A549 (cell line): ENCODE measurements around the gene ZNF532. TPM values are rescaled to one million over a fixed set of nuclear protein-coding genes. Genes with fewer than 3 reads are reported as not detected.
A peak's percentile ranks its signal among the peaks of the same experiment; 100 is the strongest.
"Not testable (repeated sequence)": the region's sequence is repeated elsewhere in the genome, so short reads cannot be mapped to it uniquely, and the experiment has no call there.

Source experiments
- ATAC-seq, 2 experiments: fragments of 200-7000 bp in 1 of 2; fragments of >200 bp in 1 of 2; cut with Nextera tagmentation in 1 of 2; cut with Tn5 transposase in 1 of 2; 3 replicates each; pipeline versions ENCODE4 v1.8.0 to v1.9.1; 2018 to 2020; ENCODE audit warnings: mild to moderate bottlenecking in 1 of 2, moderate library complexity in 1 of 2
- CTCF ChIA-PET: fragments of 300-600 bp; sonication (Branson Sonifier 250); formaldehyde crosslinking; extraction: SDS; loops from one replicate; lab custom pipeline; 2021; ENCODE audit warnings: antibody characterized with exemption, inconsistent platforms; lab: Yijun Ruan, JAX
- POLR2A ChIA-PET: fragments of 350-600 bp; formaldehyde crosslinking; extraction: SDS; loops from one replicate; lab custom pipeline; 2021; ENCODE audit warnings: antibody characterized with exemption, inconsistent platforms; lab: Yijun Ruan, JAX
- DNase-seq, 2 experiments: peaks; one replicate each; pipeline versions ENCODE4 v3.0.0 to v3.0.0-alpha.2; 2011 to 2016; ENCODE audit warnings: low read depth in 1 of 2, low spot score in 1 of 2
- FAIRE-seq: peaks from 2 replicates; lab custom pipeline; 2011; peaks lifted over from hg19 to GRCh38; lab: Jason Lieb, UNC
- H3K27ac ChIP-seq, 2 experiments: fragments of >200 bp; sonication (Bioruptor Twin); formaldehyde crosslinking; 3 replicates each; pipeline ENCODE4 v1.5.1; 2016 to 2017
- H3K4me1 ChIP-seq: fragments of >200 bp; sonication (Bioruptor Twin); formaldehyde crosslinking; 3 replicates; pipeline ENCODE4 v1.6.1; 2016
- H3K4me2 ChIP-seq: fragments of >200 bp; sonication (Bioruptor Twin); formaldehyde crosslinking; 3 replicates; pipeline ENCODE4 v1.6.1; 2016
- H3K4me3 ChIP-seq: fragments of >200 bp; sonication (Bioruptor Twin); formaldehyde crosslinking; 3 replicates; pipeline ENCODE4 v1.5.1; 2016
- H3K9me3 ChIP-seq: fragments of >200 bp; sonication (Bioruptor Twin); formaldehyde crosslinking; 3 replicates; pipeline ENCODE4 v1.6.1; 2016
- BCL3 ChIP-seq: fragments of >200 bp; sonication (Bioruptor Twin); formaldehyde crosslinking; IDR thresholded peaks from 3 replicates; pipeline ENCODE4 v1.6.1; 2016
- BHLHE40 ChIP-seq: IDR thresholded peaks from 2 replicates; pipeline ENCODE4 v1.6.1; 2012; ENCODE audit warnings: low read depth, low read length, inconsistent platforms
- CBX2 ChIP-seq: fragments of 200-600 bp; sonication (generic); IDR thresholded peaks from 2 replicates; pipeline ENCODE4 v1.6.1; 2016; ENCODE audit warnings: low read depth, mild to moderate bottlenecking, borderline replicate concordance
- CHD2 ChIP-seq: fragments of 150-350 bp; IDR thresholded peaks from 2 replicates; pipeline ENCODE4 v1.6.1; 2014; ENCODE audit warnings: low read length; ENCODE audit not compliant: partially characterized antibody
- CHD4 ChIP-seq: fragments of 200-600 bp; sonication (generic); IDR thresholded peaks from 2 replicates; pipeline ENCODE4 v1.6.1; 2016; ENCODE audit warnings: antibody characterized with exemption, mild to moderate bottlenecking, borderline replicate concordance
- EHF ChIP-seq: fragments of 250-450 bp; sonication (Bioruptor Pico); IDR thresholded peaks from 2 replicates; pipeline ENCODE4 v1.5.0; 2020; ENCODE audit warnings: mild to moderate bottlenecking
- HDAC2 ChIP-seq: fragments of 200-600 bp; sonication (generic); IDR thresholded peaks from 2 replicates; pipeline ENCODE4 v1.6.1; 2016
- HES2 ChIP-seq: fragments of >200 bp; sonication (Bioruptor Twin); formaldehyde crosslinking; IDR thresholded peaks from 2 replicates; pipeline ENCODE4 v1.6.1; 2016
- HEYL ChIP-seq: fragments of 250-450 bp; sonication (Bioruptor Pico); IDR thresholded peaks from 2 replicates; pipeline ENCODE4 v1.8.0; 2021; ENCODE audit warnings: mild to moderate bottlenecking, moderate library complexity
- HOXB13 ChIP-seq: fragments of 250-450 bp; sonication (Bioruptor Pico); IDR thresholded peaks from 2 replicates; pipeline ENCODE4 v1.5.0; 2020; ENCODE audit warnings: low read depth, mild to moderate bottlenecking, moderate library complexity
- HOXB5 ChIP-seq: fragments of 250-450 bp; sonication (Bioruptor Pico); IDR thresholded peaks from 2 replicates; pipeline ENCODE4 v1.5.0; 2020; ENCODE audit warnings: mild to moderate bottlenecking, moderate library complexity
- KDM1A ChIP-seq: fragments of 200-600 bp; sonication (generic); IDR thresholded peaks from 2 replicates; pipeline ENCODE4 v1.6.1; 2016; ENCODE audit warnings: low read depth, mild to moderate bottlenecking
- MAZ ChIP-seq: fragments of 150-350 bp; IDR thresholded peaks from 2 replicates; pipeline ENCODE4 v1.6.1; 2014; ENCODE audit warnings: antibody characterized with exemption, low read depth, low read length, borderline replicate concordance
- MYC ChIP-seq: IDR thresholded peaks from 2 replicates; pipeline ENCODE4 v1.6.1; 2012; ENCODE audit warnings: mild to moderate bottlenecking, inconsistent platforms, low read length, improper control_type of control experiment, borderline replicate concordance
- PBX3 ChIP-seq: IDR thresholded peaks from 2 replicates; pipeline ENCODE4 v1.6.1; 2012
- PHF8 ChIP-seq: fragments of 200-600 bp; sonication (generic); IDR thresholded peaks from 2 replicates; pipeline ENCODE4 v1.6.1; 2016; ENCODE audit warnings: low read depth, mild to moderate bottlenecking, antibody characterized with exemption, moderate library complexity, borderline replicate concordance
- POLR2A ChIP-seq: IDR thresholded peaks from 2 replicates; pipeline ENCODE4 v1.6.1; 2012; ENCODE audit warnings: mild to moderate bottlenecking, low read length
- RCOR1 ChIP-seq: fragments of 150-350 bp; IDR thresholded peaks from 2 replicates; pipeline ENCODE4 v1.6.1; 2014; ENCODE audit warnings: antibody characterized with exemption, low read length, low read depth
- SMC3 ChIP-seq: fragments of >200 bp; sonication (Bioruptor Twin); formaldehyde crosslinking; IDR thresholded peaks from 3 replicates; pipeline ENCODE4 v1.6.1; 2018; ENCODE audit warnings: inconsistent platforms
- ZC3H11A ChIP-seq: fragments of 450-650 bp; IDR thresholded peaks from 2 replicates; pipeline ENCODE4 v1.6.1; 2014; ENCODE audit warnings: antibody characterized with exemption, mild to moderate bottlenecking
- ZNF302 ChIP-seq: fragments of 250-450 bp; sonication (Bioruptor Pico); IDR thresholded peaks from 2 replicates; pipeline ENCODE4 v1.9.0; 2021; ENCODE audit warnings: inconsistent platforms, mild to moderate bottlenecking, moderate library complexity
- ZSCAN20 ChIP-seq: fragments of 250-450 bp; sonication (Bioruptor Pico); IDR thresholded peaks from 2 replicates; pipeline ENCODE4 v1.8.0; 2022; ENCODE audit warnings: mild to moderate bottlenecking, moderate library complexity
- WGBS: methylation state at CpG from one replicate; pipeline ENCODE4 v1.1.6; 2017; ENCODE audit errors: missing lambda C conversion rate; 5-methylcytosine and 5-hydroxymethylcytosine counted together
- polyA plus RNA-seq, 4 experiments: library from polyadenylated mRNA; depleted of rRNA in 3 of 4; stranded (reverse); fragments of >200 nt; fragmentation: RNase III in 1 of 4; extraction: RNeasy Plus Mini Kit Qiagen cat#74134 plus additional on column Dnase treatment in 1 of 4; gene quantifications; 2 replicates in 3 of 4; 3 replicates in 1 of 4; pipeline ENCODE4 v1.2.3, GENCODE V29; 2011 to 2017

Gene ZNF532
- polyA plus RNA-seq, 2 of the 4 experiments (the other 2 are of a cell fraction), result 26.8 to 64.6 TPM

- Histone ChIP-seq H3K4me1 (peaks cover 55% of the 10 kb centered on the region), H3K4me2 (peak overlapping the region; percentile 72), H3K27ac (peak overlapping the region; percentile 70 to 81), H3K4me3 (no peak overlapping the region), H3K9me3 (no peaks in the 10 kb centered on the region)
- WGBS, result 75% methylated on average over 1 of the region's 1 CpG
- DNase-seq (no peak), FAIRE-seq (no peak), ATAC-seq (no peak)
- CTCF ChIA-PET, result no interaction called here
- no peak for TF ChIP-seq HOXB5 (CRISPR knock-in tag)
- no peak for TF ChIP-seq KDM1A
- no peak for TF ChIP-seq BHLHE40
- TF ChIP-seq ZC3H11A, result no peak
- POLR2A ChIA-PET, result interaction anchor here (0.6 kb wide), 1 partner anchor 14 kb away, joined by 6 read pairs; no protein-coding TSS in a partner anchor
These were observed 51.3 kb downstream of the ZNF532 start for GRCh38 chr18:58915995-58916394.

GRCh38 chr18:58919934-58920333, 55.3 kb downstream of the ZNF532 start:
- H3K4me1 ChIP-seq, result peaks cover 17% of the 10 kb centered on the region
- FAIRE-seq, ATAC-seq, H3K4me2 ChIP-seq, POLR2A ChIA-PET, H3K4me3 ChIP-seq, CTCF ChIA-PET, DNase-seq, H3K27ac ChIP-seq: not testable (repeated sequence)
- WGBS, result 93% methylated on average over 16 of the region's 16 CpGs
- peaks cover 11% of the 10 kb centered on the region for H3K9me3 ChIP-seq

GRCh38 chr18:58922995-58923394, 58.3 kb downstream of the ZNF532 start:
- FAIRE-seq, result no peak
- no peak for ATAC-seq
- CTCF ChIA-PET, result interaction anchor here (1.1 to 2.3 kb wide), 2 partner anchors 10 to 147 kb away, joined by 3 to 7 read pairs; no protein-coding TSS in a partner anchor
- TF ChIP-seq POLR2A (no peak), CHD2 (no peak), MYC (no peak), RCOR1 (no peak), HOXB13 (no peak), PBX3 (no peak), CBX2 (no peak), MAZ (no peak), HDAC2 (no peak), HES2 (no peak), CHD4 (no peak), ZSCAN20 (CRISPR knock-in tag) (no peak), BCL3 (no peak), SMC3 (no peak), PHF8 (no peak), ZC3H11A (no peak), ZNF302 (CRISPR knock-in tag) (no peak), KDM1A (no peak), EHF (no peak), HEYL (CRISPR knock-in tag) (no peak)
- no peak overlapping the region for H3K4me3 ChIP-seq
- POLR2A ChIA-PET, result no interaction called here
- H3K4me1 ChIP-seq, result no peaks in the 10 kb centered on the region
- no peak overlapping the region for H3K27ac ChIP-seq
- peaks cover 12% of the 10 kb centered on the region for H3K9me3 ChIP-seq
- 94% methylated on average over 10 of the region's 10 CpGs for WGBS
- H3K4me2 ChIP-seq, result no peak overlapping the region
- DNase-seq, result no peak
